Common myeloid progenitor, CD34-positive (primary cell): ENCODE data around the gene GFRA1.

ENCODE experiments used
- CTCF ChIA-PET: fragments of 350-600 bp; sonication (Branson Sonifier 250); formaldehyde crosslinking; loops from one replicate; lab custom pipeline; 2021; ENCODE audit warnings: antibody characterized with exemption; lab: Charles Lee
- POLR2A ChIA-PET: fragments of 350-600 bp; sonication (Branson Sonifier 250); formaldehyde crosslinking; loops from one replicate; lab custom pipeline; 2021; ENCODE audit warnings: antibody characterized with exemption; lab: Charles Lee
- DNase-seq, 3 donors: peaks; one replicate each; pipeline versions ENCODE4 v3.0.0 to v3.0.0-alpha.2; 2013
- H3K27ac ChIP-seq, 2 experiments: 1 replicate in 1 of 2; 2 replicates in 1 of 2; pipeline ENCODE4 v1.7.0; 2013; ENCODE audit warnings: inconsistent platforms in 2 of 2, low read length in 2 of 2, mild to moderate bottlenecking in 2 of 2, low read depth in 1 of 2, moderate library complexity in 1 of 2; ENCODE audit not compliant: severe bottlenecking in 2 of 2, insufficient read depth in 1 of 2, poor library complexity in 1 of 2
- H3K27me3 ChIP-seq, 5 experiments: replicated peaks in 2 of 5; 1 replicate in 3 of 5; 2 replicates in 2 of 5; pipeline versions ENCODE4 v1.6.1 to v1.7.0; 2013; ENCODE audit warnings: low read length in 4 of 5, mild to moderate bottlenecking in 2 of 5, moderate library complexity in 2 of 5, inconsistent platforms in 1 of 5; ENCODE audit not compliant: insufficient read depth in 5 of 5, control insufficient read depth in 4 of 5
- H3K36me3 ChIP-seq, 4 experiments: 1 replicate in 2 of 4; 2 replicates in 2 of 4; pipeline versions ENCODE4 v1.6.1 to v1.7.0; 2013; ENCODE audit warnings: low read length in 3 of 4, control low read depth in 1 of 4, mild to moderate bottlenecking in 1 of 4; ENCODE audit not compliant: control insufficient read depth in 4 of 4, insufficient read depth in 4 of 4
- H3K4me1 ChIP-seq, 4 experiments: 1 replicate in 3 of 4; 2 replicates in 1 of 4; pipeline versions ENCODE4 v1.6.1 to v1.7.1; 2013; ENCODE audit warnings: low read length in 3 of 4, mild to moderate bottlenecking in 3 of 4, control low read depth in 1 of 4, inconsistent platforms in 1 of 4, moderate library complexity in 1 of 4; ENCODE audit not compliant: control insufficient read depth in 4 of 4, insufficient read depth in 4 of 4; ENCODE audit errors: control extremely low read depth in 1 of 4
- H3K4me3 ChIP-seq, 7 experiments: 1 replicate in 4 of 7; 2 replicates in 3 of 7; pipeline versions ENCODE4 v1.5.1 to v1.7.0; 2013; ENCODE audit warnings: mild to moderate bottlenecking in 7 of 7, low read length in 6 of 7, moderate library complexity in 6 of 7, inconsistent platforms in 2 of 7, low read depth in 2 of 7, control low read depth in 1 of 7; ENCODE audit not compliant: insufficient read depth in 4 of 7, control insufficient read depth in 1 of 7; ENCODE audit errors: extremely low read depth in 1 of 7
- H3K9me3 ChIP-seq, 5 experiments: 1 replicate in 4 of 5; 2 replicates in 1 of 5; pipeline versions ENCODE4 v1.6.1 to v1.7.1; 2013; ENCODE audit warnings: low read length in 4 of 5, mild to moderate bottlenecking in 2 of 5, inconsistent platforms in 1 of 5, low read depth in 1 of 5, moderate library complexity in 1 of 5; ENCODE audit not compliant: control insufficient read depth in 4 of 5, insufficient read depth in 2 of 5; ENCODE audit errors: control extremely low read depth in 1 of 5
- WGBS: methylation state at CpG from one replicate; pipeline ENCODE4 v1.1.5; 2013; ENCODE audit not compliant: insufficient coverage; 5-methylcytosine and 5-hydroxymethylcytosine counted together

GFRA1 gene

GRCh38 chr10:116255886-116256751, 16.9 kb downstream of the GFRA1 start:
- peaks cover 0 to 2% (median 0%) of the 10 kb centered on the region in 4 experiments for H3K4me1 ChIP-seq
- no peaks in the 10 kb centered on the region for H3K9me3 ChIP-seq
- H3K27ac ChIP-seq: no peak overlapping the region
- H3K4me3 ChIP-seq: no peak overlapping the region
- ChIA-PET POLR2A (no interaction called here), CTCF (no interaction called here)
- H3K36me3 ChIP-seq: no peaks in the 10 kb centered on the region
- WGBS: 75% methylated on average over 6 of the region's 12 CpGs
- H3K27me3 ChIP-seq: peaks cover 0 to 29% (median 14%) of the 10 kb centered on the region in 5 experiments
- no peak for DNase-seq

- Histone ChIP-seq H3K9me3 (no peaks in the 10 kb centered on the region), H3K4me3 (no peak overlapping the region), H3K4me1 (no peaks in the 10 kb centered on the region), H3K27me3 (peaks cover 0 to 26% (median 9%) of the 10 kb centered on the region in 5 experiments), H3K27ac (no peak overlapping the region), H3K36me3 (no peaks in the 10 kb centered on the region)
- ChIA-PET POLR2A (interaction anchor here (0.6 kb wide), 1 partner anchor 27 kb away, joined by 3 read pairs; no protein-coding TSS in a partner anchor), CTCF (interaction anchor here (0.7 kb wide), 1 partner anchor 761 kb away, joined by 4 read pairs; no protein-coding TSS in a partner anchor)
- WGBS: 53% methylated on average over 3 of the region's 7 CpGs
- no peak for DNase-seq
Measured at GRCh38 chr10:116254422-116255155, 18.4 kb downstream of the GFRA1 start.

GRCh38 chr10:116253716-116254115, 19.3 kb downstream of the GFRA1 start:
- H3K4me1 ChIP-seq: no peaks in the 10 kb centered on the region
- 93% methylated on average over 4 of the region's 4 CpGs for WGBS

GRCh38 chr10:116251602-116252395, 21.2 kb downstream of the GFRA1 start:
- no peaks in the 10 kb centered on the region for H3K4me1 ChIP-seq
- POLR2A ChIA-PET: no interaction called here

More at GRCh38 chr10:116253716-116254115, 19.3 kb downstream of the GFRA1 start:
- Histone ChIP-seq H3K4me3 (no peak overlapping the region), H3K9me3 (no peaks in the 10 kb centered on the region), H3K27ac (no peak overlapping the region), H3K36me3 (no peaks in the 10 kb centered on the region), H3K27me3 (peaks cover 0 to 23% (median 6%) of the 10 kb centered on the region in 5 experiments)
- CTCF ChIA-PET: no interaction called here
- POLR2A ChIA-PET: interaction anchor here (0.6 kb wide), 1 partner anchor 81 kb away, joined by 5 read pairs; no protein-coding TSS in a partner anchor
- no peak for DNase-seq

GRCh38 chr10:116247691-116248090, 25.3 kb downstream of the GFRA1 start:
- CTCF ChIA-PET: interaction anchor here (0.8 kb wide), 1 partner anchor 17 kb away, joined by 3 read pairs; no protein-coding TSS in a partner anchor
- DNase-seq: no peak

More at GRCh38 chr10:116251602-116252395, 21.2 kb downstream of the GFRA1 start:
- Histone ChIP-seq H3K9me3 (no peaks in the 10 kb centered on the region), H3K4me3 (no peak overlapping the region), H3K27ac (no peak overlapping the region), H3K36me3 (no peaks in the 10 kb centered on the region), H3K27me3 (peaks cover 0 to 14% (median 6%) of the 10 kb centered on the region in 5 experiments)
- WGBS: 94% methylated on average over 9 of the region's 12 CpGs
- no peak for DNase-seq
- CTCF ChIA-PET: interaction anchor here (1.1 kb wide), 1 partner anchor 18 kb away, joined by 3 read pairs; no protein-coding TSS in a partner anchor

GRCh38 chr10:116246263-116246662, 26.7 kb downstream of the GFRA1 start:
- H3K4me1 ChIP-seq: no peaks in the 10 kb centered on the region
- CTCF ChIA-PET: no interaction called here
- no peaks in the 10 kb centered on the region for H3K36me3 ChIP-seq
- peaks cover 0 to 4% (median 0%) of the 10 kb centered on the region in 5 experiments for H3K27me3 ChIP-seq
- POLR2A ChIA-PET: no interaction called here
- no peak overlapping the region for H3K27ac ChIP-seq
- DNase-seq: no peak
- no peaks in the 10 kb centered on the region for H3K9me3 ChIP-seq
- WGBS: 82% methylated on average over 3 of the region's 9 CpGs
- no peak overlapping the region for H3K4me3 ChIP-seq

More at GRCh38 chr10:116247691-116248090, 25.3 kb downstream of the GFRA1 start:
- POLR2A ChIA-PET: no interaction called here
- H3K4me1 ChIP-seq: no peaks in the 10 kb centered on the region
- peaks cover 0 to 2% (median 0%) of the 10 kb centered on the region in 5 experiments for H3K27me3 ChIP-seq
- H3K9me3 ChIP-seq: no peaks in the 10 kb centered on the region
- H3K4me3 ChIP-seq: no peak overlapping the region
- no peaks in the 10 kb centered on the region for H3K36me3 ChIP-seq
- no peak overlapping the region for H3K27ac ChIP-seq
